CD4-positive, alpha-beta T cell (primary cell): ENCODE results near the gene SPG11. TPM values are rescaled to one million over a fixed set of nuclear protein-coding genes. Genes with fewer than 3 reads are reported as not detected.

Experiments
- ATAC-seq: fragments of 200-7000 bp; cut with Tn5 transposase; one replicate; pipeline ENCODE4 v1.10.0; 2022; ENCODE audit warnings: mild to moderate bottlenecking; ENCODE audit not compliant: poor library complexity
- CTCF ChIA-PET: fragments of 350-600 bp; sonication (Branson Sonifier 250); formaldehyde crosslinking; loops from one replicate; lab custom pipeline; 2021; ENCODE audit warnings: antibody characterized with exemption, inconsistent platforms; lab: Charles Lee
- POLR2A ChIA-PET: fragments of 350-600 bp; sonication (Branson Sonifier 250); formaldehyde crosslinking; loops from one replicate; lab custom pipeline; 2021; ENCODE audit warnings: antibody characterized with exemption, inconsistent platforms; lab: Charles Lee
- DNase-seq, 14 experiments: peaks; one replicate each; pipeline ENCODE4 v3.0.0-alpha.2; 2013 to 2020; ENCODE audit warnings: mixed read lengths in 2 of 14
- H3K27ac ChIP-seq, 2 donors: one replicate each; pipeline versions ENCODE4 v1.5.1 to v1.7.0; 2013; ENCODE audit warnings: low read length in 2 of 2, low read depth in 1 of 2, mild to moderate bottlenecking in 1 of 2
- H3K27me3 ChIP-seq, 2 experiments: 1 replicate in 1 of 2; 2 replicates in 1 of 2; pipeline versions ENCODE4 v1.6.1 to v1.7.0; 2013; ENCODE audit warnings: low read length in 2 of 2, control low read depth in 1 of 2, mild to moderate bottlenecking in 1 of 2, moderate library complexity in 1 of 2; ENCODE audit not compliant: insufficient read depth in 2 of 2, control insufficient read depth in 1 of 2
- H3K36me3 ChIP-seq: one replicate; pipeline ENCODE4 v1.6.1; 2013; ENCODE audit warnings: low read length, control low read depth; ENCODE audit not compliant: insufficient read depth
- H3K4me1 ChIP-seq: one replicate; pipeline ENCODE4 v1.6.1; 2013; ENCODE audit warnings: low read length, control low read depth; ENCODE audit not compliant: insufficient read depth
- H3K4me3 ChIP-seq: one replicate; pipeline ENCODE4 v1.5.1; 2013; ENCODE audit warnings: mild to moderate bottlenecking, low read length, moderate library complexity
- H3K9me3 ChIP-seq, 2 experiments: 1 replicate in 1 of 2; 2 replicates in 1 of 2; pipeline versions ENCODE4 v1.6.1 to v1.7.0; 2013; ENCODE audit warnings: low read length in 2 of 2, mild to moderate bottlenecking in 2 of 2, control low read depth in 1 of 2, moderate library complexity in 1 of 2; ENCODE audit not compliant: control insufficient read depth in 1 of 2, insufficient read depth in 1 of 2
- H3K27ac Mint-ChIP-seq: one replicate; pipeline ENCODE4 v1.8.0; 2020; ENCODE audit warnings: mixed read lengths
- H3K27me3 Mint-ChIP-seq: one replicate; pipeline ENCODE4 v1.8.0; 2021; ENCODE audit warnings: mixed read lengths
- H3K36me3 Mint-ChIP-seq: one replicate; pipeline ENCODE4 v1.8.0; 2021; ENCODE audit warnings: low read depth, mixed read lengths
- H3K4me1 Mint-ChIP-seq: one replicate; pipeline ENCODE4 v1.8.0; 2021; ENCODE audit warnings: low read depth, mixed read lengths
- H3K4me3 Mint-ChIP-seq: one replicate; pipeline ENCODE4 v1.8.0; 2020; ENCODE audit warnings: mild to moderate bottlenecking, mixed read lengths
- H3K9me3 Mint-ChIP-seq: one replicate; pipeline ENCODE4 v1.8.0; 2020; ENCODE audit warnings: mixed read lengths
- CTCF ChIP-seq: fragments of 200-600 bp; IDR thresholded peaks from one replicate; pipeline ENCODE4 v1.8.0; 2022; ENCODE audit warnings: antibody characterized with exemption, mild to moderate bottlenecking
- intact Hi-C, 2 experiments: fragments of 100-400 bp; cut with DNase I in 1 of 2; cut with micrococcal nuclease in 1 of 2; formaldehyde crosslinking; loops; one replicate each; pipeline versions ENCODE4 v1.15.1 to v1.9.0; 2023 to 2025; cut with DNase I, micrococcal nuclease
- total RNA-seq, 174 experiments: library from RNA in 2 of 174; stranded (reverse) in 2 of 174; gene quantifications; one replicate each; pipeline ENCODE4 v1.2.3 and lab custom pipeline; 2021 to 2026

Gene SPG11
- total RNA-seq, 2 experiments from 2014 or later = 49.9 to 51.3 TPM

DNA sequence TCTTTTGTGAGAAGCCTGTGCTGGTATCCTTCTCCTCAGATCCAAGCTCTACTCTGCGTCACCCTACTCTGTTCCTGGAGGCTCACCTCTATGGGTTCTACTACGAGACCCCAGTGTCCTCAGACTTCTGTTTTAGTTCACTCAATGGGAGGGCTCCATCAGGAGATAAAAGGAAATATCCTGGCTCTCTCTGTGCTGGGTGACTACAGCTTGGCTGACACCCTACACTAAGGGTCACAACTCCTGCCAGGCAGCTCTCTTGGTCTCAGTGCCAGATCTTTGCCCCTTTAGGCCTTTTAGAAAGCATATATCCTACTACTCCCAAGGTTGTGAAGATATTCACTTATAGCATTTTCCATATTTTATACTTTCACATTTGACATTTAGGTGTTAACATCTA is 46.5 kb downstream of the SPG11 start:
- H3K4me1 ChIP-seq = no peaks in the 10 kb centered on the region
- CTCF ChIA-PET = no interaction called here
- H3K4me3 ChIP-seq = no peak overlapping the region
- H3K27ac Mint-ChIP-seq = peak overlapping the region; percentile 50
- H3K36me3 Mint-ChIP-seq = peaks cover 88% of the 10 kb centered on the region
- no peak for TF ChIP-seq CTCF
- POLR2A ChIA-PET = no interaction called here
- H3K4me3 Mint-ChIP-seq = no peak overlapping the region
- no peaks in the 10 kb centered on the region for H3K4me1 Mint-ChIP-seq
- ATAC-seq (no peak), DNase-seq (no peak)
- H3K27me3 ChIP-seq = no peaks in the 10 kb centered on the region
- H3K9me3 ChIP-seq = no peaks in the 10 kb centered on the region
- no peaks in the 10 kb centered on the region for H3K27me3 Mint-ChIP-seq
- H3K27ac ChIP-seq = no peak overlapping the region
- intact Hi-C loops = no loop called here
- no peaks in the 10 kb centered on the region for H3K9me3 Mint-ChIP-seq
- peaks cover 80% of the 10 kb centered on the region for H3K36me3 ChIP-seq

DNA sequence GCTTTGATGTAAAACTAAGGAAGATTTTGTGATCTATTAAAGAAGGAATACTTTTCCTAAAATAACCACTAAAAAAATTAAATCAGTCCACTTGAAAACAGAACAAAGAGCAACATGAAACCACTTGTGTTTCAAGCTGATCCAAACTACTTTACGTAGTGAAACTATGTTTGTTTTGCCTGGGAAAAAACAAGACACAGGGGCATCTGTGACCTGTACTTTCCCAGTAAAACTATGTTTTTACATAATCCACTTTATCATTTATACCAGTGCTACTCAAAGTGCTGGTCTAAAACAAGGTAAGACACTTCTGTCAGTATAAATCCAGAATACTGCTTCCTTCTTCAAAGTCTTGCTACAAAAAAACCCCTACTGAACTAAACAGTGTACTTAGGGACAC is 56.7 kb downstream of the SPG11 start:
- CTCF ChIA-PET = interaction anchor here (1.1 kb wide), 1 partner anchor 106 kb away, joined by 3 read pairs; no protein-coding TSS in a partner anchor
- Histone ChIP-seq H3K36me3 (peaks cover 63% of the 10 kb centered on the region), H3K4me3 (no peak overlapping the region), H3K27me3 (no peaks in the 10 kb centered on the region), H3K27ac (no peak overlapping the region), H3K9me3 (no peaks in the 10 kb centered on the region), H3K4me1 (no peaks in the 10 kb centered on the region)
- H3K9me3 Mint-ChIP-seq = no peaks in the 10 kb centered on the region
- DNase-seq (no peak), ATAC-seq (no peak)
- POLR2A ChIA-PET = interaction anchor here (0.9 to 1.1 kb wide), 2 partner anchors 9 to 60 kb away, joined by 3 read pairs; no protein-coding TSS in a partner anchor
- H3K4me1 Mint-ChIP-seq = no peaks in the 10 kb centered on the region
- H3K4me3 Mint-ChIP-seq = no peak overlapping the region
- peaks cover 89% of the 10 kb centered on the region for H3K36me3 Mint-ChIP-seq
- H3K27ac Mint-ChIP-seq = no peak overlapping the region
- no peak for TF ChIP-seq CTCF
- intact Hi-C loops = loop anchor here in 1 of 2 experiments (5.0 kb wide), 1 partner anchor 46 kb away; no protein-coding TSS in a partner anchor
- H3K27me3 Mint-ChIP-seq = no peaks in the 10 kb centered on the region

DNA sequence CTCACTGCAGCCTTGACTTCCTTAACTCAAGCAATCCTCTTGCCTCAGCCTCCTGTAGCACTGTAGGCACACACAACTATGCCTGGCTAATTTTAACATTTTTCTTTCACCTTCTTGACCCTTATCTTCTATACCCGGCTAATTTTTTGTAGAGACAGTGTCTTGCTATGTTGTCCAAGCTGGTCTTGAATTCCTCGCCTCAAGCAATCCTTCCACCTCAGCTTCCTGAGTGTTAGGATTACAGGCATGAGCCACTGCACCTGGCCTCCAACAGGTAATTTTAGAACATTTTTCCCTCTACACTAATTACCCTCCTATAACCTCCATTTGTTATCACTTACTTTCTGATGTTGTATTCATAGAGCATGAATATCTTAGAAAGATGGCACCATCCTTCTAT is 60.3 kb downstream of the SPG11 start:
- Mint-ChIP-seq H3K27ac (peak overlapping the region; percentile 37), H3K9me3 (no peaks in the 10 kb centered on the region), H3K36me3 (peaks cover 74% of the 10 kb centered on the region), H3K4me3 (no peak overlapping the region), H3K27me3 (no peaks in the 10 kb centered on the region), H3K4me1 (peaks cover 9% of the 10 kb centered on the region)
- no peak overlapping the region for H3K27ac ChIP-seq
- H3K4me3 ChIP-seq = no peak overlapping the region
- no peaks in the 10 kb centered on the region for H3K9me3 ChIP-seq
- DNase-seq = no peak
- ATAC-seq = no peak
- ChIA-PET POLR2A (no interaction called here), CTCF (no interaction called here)
- no peak for TF ChIP-seq CTCF
- peaks cover 46% of the 10 kb centered on the region for H3K36me3 ChIP-seq
- intact Hi-C loops = no loop called here
- H3K4me1 ChIP-seq = peaks cover 7% of the 10 kb centered on the region
- H3K27me3 ChIP-seq = no peaks in the 10 kb centered on the region
